SHP77 treated with DMSO at 0.1 percent for 48 hours (cell line): ENCODE results near the gene METTL23.
"Not testable (repeated sequence)": the region's sequence is repeated elsewhere in the genome, so short reads cannot be mapped to it uniquely, and the experiment has no call there.

ENCODE experiments used
- DNase-seq: peaks from one replicate; lab custom pipeline; 2025; lab: John Stamatoyannopoulos, UW

The METTL23 gene

GRCh38 chr17:76714336-76714735 lies 12.3 kb upstream of the METTL23 start:
- no peak for DNase-seq

- DNase-seq: no peak
Observed at GRCh38 chr17:76714822-76715495, 11.7 kb upstream of the METTL23 start.

- DNase-seq: no peak
Observed at GRCh38 chr17:76715496-76715830, 11.2 kb upstream of the METTL23 start.

GRCh38 chr17:76716146-76716838 lies 10.3 kb upstream of the METTL23 start:
- no peak for DNase-seq

- DNase-seq: no peak
Observed at GRCh38 chr17:76716839-76717215, 9.8 kb upstream of the METTL23 start.

GRCh38 chr17:76718516-76718915 lies 8.1 kb upstream of the METTL23 start:
- no peak for DNase-seq

- no peak for DNase-seq
Observed at GRCh38 chr17:76720211-76720610, 6.4 kb upstream of the METTL23 start.

GRCh38 chr17:76720941-76721340 lies 5.7 kb upstream of the METTL23 start:
- no peak for DNase-seq

- DNase-seq: no peak
Observed at GRCh38 chr17:76721463-76721862, 5.2 kb upstream of the METTL23 start.

GRCh38 chr17:76722279-76722678 lies 4.4 kb upstream of the METTL23 start:
- DNase-seq: no peak

- DNase-seq: not testable (repeated sequence)
Observed at GRCh38 chr17:76722977-76723376, 3.7 kb upstream of the METTL23 start.

GRCh38 chr17:76723812-76724211 lies 2.8 kb upstream of the METTL23 start:
- DNase-seq: no peak

- DNase-seq: no peak
Observed at GRCh38 chr17:76725580-76726230, 934 bp upstream of the METTL23 start.

GRCh38 chr17:76726231-76726775 lies 336 bp upstream of the METTL23 start, which contains the start of gene JMJD6:
TSS of gene JMJD6 (minus strand) at chr17:76726606. CDS start at chr17:76726475, 131 bp downstream.
- DNase-seq: peak; percentile 97

- no peak for DNase-seq
Observed at GRCh38 chr17:76727745-76728456, 1.3 kb downstream of the METTL23 start.

- not testable (repeated sequence) for DNase-seq
Observed at GRCh38 chr17:76731800-76732733, 5.4 kb downstream of the METTL23 start.

GRCh38 chr17:76732734-76733617 lies 6.3 kb downstream of the METTL23 start:
- DNase-seq: no peak

GRCh38 chr17:76733618-76733957 lies 6.9 kb downstream of the METTL23 start:
- no peak for DNase-seq

GRCh38 chr17:76734080-76734840 lies 7.6 kb downstream of the METTL23 start:
- no peak for DNase-seq

- no peak for DNase-seq
Observed at GRCh38 chr17:76735006-76735405, 8.4 kb downstream of the METTL23 start.
